Measurements from ENCODE around the gene CYB561A3. TPM values are rescaled to one million over a fixed set of nuclear protein-coding genes. Genes with fewer than 3 reads are reported as not detected.

CYB561A3 gene
- polyA plus RNA-seq, 2 of the 4 experiments (the other 2 are of a cell fraction) = 50.8 to 56.9 TPM

DNA sequence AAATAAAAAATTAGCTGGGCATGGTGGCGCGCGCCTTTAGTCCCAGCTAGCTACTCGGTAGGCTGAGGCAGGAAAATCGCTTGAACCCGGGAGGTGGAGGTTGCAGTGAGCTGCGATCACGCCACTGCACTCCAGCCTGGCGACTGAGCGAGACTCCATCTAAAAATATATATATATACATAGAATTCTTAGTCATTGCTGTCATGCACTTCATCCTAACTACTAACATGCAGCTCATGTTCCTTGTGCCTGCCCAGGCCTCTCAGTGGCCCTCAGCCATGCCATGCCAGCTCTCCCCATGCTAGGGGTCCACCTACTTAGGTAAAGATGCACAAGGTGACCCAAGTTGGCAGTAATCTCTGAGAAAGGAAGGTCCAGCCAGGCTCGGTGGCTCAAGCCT, 3.1 kb downstream of the CYB561A3 start:
- CTCF ChIA-PET = interaction anchor here (1.2 to 33.1 kb wide), 4 partner anchors 9 to 28 kb away, joined by 4 to 521 read pairs (median 188); partner anchors contain the start of genes DDB1, TKFC and TMEM216
- WGBS (ENCODE audit: missing lambda C conversion rate) = 98% methylated on average over 11 of the region's 11 CpGs
- FAIRE-seq = no peak

GRCh38 chr11:61357894-61358239, 3.8 kb downstream of the CYB561A3 start:
- no peak for DNase-seq (ENCODE audit: low read depth in 1 of 2, low spot score in 1 of 2)
- Histone ChIP-seq H3K4me3 (no peak overlapping the region), H3K27ac (no peak overlapping the region), H3K4me1 (peaks cover 8% of the 10 kb centered on the region; the same call in 1 of the 3 replicates), H3K4me2 (no peak overlapping the region), H3K9me3 (no peaks in the 10 kb centered on the region)
- ChIA-PET CTCF (interaction anchor here (1.2 to 33.1 kb wide), 4 partner anchors 9 to 28 kb away, joined by 4 to 521 read pairs (median 188); partner anchors contain the start of genes DDB1, TKFC and TMEM216), POLR2A (no interaction called here)
- 95% methylated on average over 6 of the region's 6 CpGs for whole genome bisulfite sequencing (ENCODE audit: missing lambda C conversion rate)
- TF ChIP-seq, protein P1, sequence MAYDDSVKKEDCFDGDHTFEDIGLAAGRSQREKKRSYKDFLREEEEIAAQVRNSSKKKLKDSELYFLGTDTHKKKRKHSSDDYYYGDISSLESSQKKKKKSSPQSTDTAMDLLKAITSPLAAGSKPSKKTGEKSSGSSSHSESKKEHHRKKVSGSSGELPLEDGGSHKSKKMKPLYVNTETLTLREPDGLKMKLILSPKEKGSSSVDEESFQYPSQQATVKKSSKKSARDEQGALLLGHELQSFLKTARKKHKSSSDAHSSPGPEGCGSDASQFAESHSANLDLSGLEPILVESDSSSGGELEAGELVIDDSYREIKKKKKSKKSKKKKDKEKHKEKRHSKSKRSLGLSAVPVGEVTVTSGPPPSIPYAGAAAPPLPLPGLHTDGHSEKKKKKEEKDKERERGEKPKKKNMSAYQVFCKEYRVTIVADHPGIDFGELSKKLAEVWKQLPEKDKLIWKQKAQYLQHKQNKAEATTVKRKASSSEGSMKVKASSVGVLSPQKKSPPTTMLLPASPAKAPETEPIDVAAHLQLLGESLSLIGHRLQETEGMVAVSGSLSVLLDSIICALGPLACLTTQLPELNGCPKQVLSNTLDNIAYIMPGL (CRISPR knock-in tag; IDR thresholded peaks at IDR 0.05; ENCODE audit: borderline replicate concordance) = no peak
- TF ChIP-seq CHD4 (IDR thresholded peaks at IDR 0.05; ENCODE audit: borderline replicate concordance) (no peak), SREBF2 (IDR thresholded peaks at IDR 0.05) (no peak), NPAS2 (CRISPR knock-in tag; IDR thresholded peaks at IDR 0.05; ENCODE audit: borderline replicate concordance) (no peak), CBX8 (IDR thresholded peaks at IDR 0.05) (no peak), ATOH8 (CRISPR knock-in tag; IDR thresholded peaks at IDR 0.05; ENCODE audit: low read depth) (no peak), MAFK (IDR thresholded peaks at IDR 0.05; ENCODE audit: partially characterized antibody) (no peak), BHLHE40 (IDR thresholded peaks at IDR 0.05; ENCODE audit: low read depth, low read length) (no peak), PBX3 (IDR thresholded peaks at IDR 0.05) (no peak), HDAC2 (IDR thresholded peaks at IDR 0.05) (no peak), KDM1A (IDR thresholded peaks at IDR 0.05; ENCODE audit: low read depth) (no peak), ZC3H11A (IDR thresholded peaks at IDR 0.05) (no peak), NFE2L2 (conservative IDR thresholded peaks at IDR 0.05; ENCODE audit: low read length) (no peak), E2F6 (IDR thresholded peaks at IDR 0.05; ENCODE audit: borderline replicate concordance, low read depth) (no peak), FOXS1 (CRISPR knock-in tag; IDR thresholded peaks at IDR 0.05) (no peak)
- TF ChIP-seq, protein P2, sequence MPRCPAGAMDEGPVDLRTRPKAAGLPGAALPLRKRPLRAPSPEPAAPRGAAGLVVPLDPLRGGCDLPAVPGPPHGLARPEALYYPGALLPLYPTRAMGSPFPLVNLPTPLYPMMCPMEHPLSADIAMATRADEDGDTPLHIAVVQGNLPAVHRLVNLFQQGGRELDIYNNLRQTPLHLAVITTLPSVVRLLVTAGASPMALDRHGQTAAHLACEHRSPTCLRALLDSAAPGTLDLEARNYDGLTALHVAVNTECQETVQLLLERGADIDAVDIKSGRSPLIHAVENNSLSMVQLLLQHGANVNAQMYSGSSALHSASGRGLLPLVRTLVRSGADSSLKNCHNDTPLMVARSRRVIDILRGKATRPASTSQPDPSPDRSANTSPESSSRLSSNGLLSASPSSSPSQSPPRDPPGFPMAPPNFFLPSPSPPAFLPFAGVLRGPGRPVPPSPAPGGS (IDR thresholded peaks at IDR 0.05) = no peak
- TF ChIP-seq, protein P3, sequence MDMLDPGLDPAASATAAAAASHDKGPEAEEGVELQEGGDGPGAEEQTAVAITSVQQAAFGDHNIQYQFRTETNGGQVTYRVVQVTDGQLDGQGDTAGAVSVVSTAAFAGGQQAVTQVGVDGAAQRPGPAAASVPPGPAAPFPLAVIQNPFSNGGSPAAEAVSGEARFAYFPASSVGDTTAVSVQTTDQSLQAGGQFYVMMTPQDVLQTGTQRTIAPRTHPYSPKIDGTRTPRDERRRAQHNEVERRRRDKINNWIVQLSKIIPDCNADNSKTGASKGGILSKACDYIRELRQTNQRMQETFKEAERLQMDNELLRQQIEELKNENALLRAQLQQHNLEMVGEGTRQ (IDR thresholded peaks at IDR 0.05) = no peak
- TF ChIP-seq, protein P4, sequence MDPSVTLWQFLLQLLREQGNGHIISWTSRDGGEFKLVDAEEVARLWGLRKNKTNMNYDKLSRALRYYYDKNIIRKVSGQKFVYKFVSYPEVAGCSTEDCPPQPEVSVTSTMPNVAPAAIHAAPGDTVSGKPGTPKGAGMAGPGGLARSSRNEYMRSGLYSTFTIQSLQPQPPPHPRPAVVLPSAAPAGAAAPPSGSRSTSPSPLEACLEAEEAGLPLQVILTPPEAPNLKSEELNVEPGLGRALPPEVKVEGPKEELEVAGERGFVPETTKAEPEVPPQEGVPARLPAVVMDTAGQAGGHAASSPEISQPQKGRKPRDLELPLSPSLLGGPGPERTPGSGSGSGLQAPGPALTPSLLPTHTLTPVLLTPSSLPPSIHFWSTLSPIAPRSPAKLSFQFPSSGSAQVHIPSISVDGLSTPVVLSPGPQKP (IDR thresholded peaks at IDR 0.05; ENCODE audit: low read depth, low read length) = no peak
- no peak for ATAC-seq
- FAIRE-seq = no peak

More for the DNA sequence above, 3.1 kb downstream of the CYB561A3 start:
- Histone ChIP-seq H3K4me1 (peaks cover 13% of the 10 kb centered on the region; the same call in 2 of the 3 replicates), H3K27ac (no peak overlapping the region), H3K4me2 (no peak overlapping the region), H3K4me3 (no peak overlapping the region), H3K9me3 (no peaks in the 10 kb centered on the region)
- POLR2A ChIA-PET = interaction anchor here (5.2 kb wide), 1 partner anchor 22 kb away, joined by 67 read pairs; the partner anchor contains the start of genes DDB1 and TKFC
- ATAC-seq (no peak), DNase-seq (ENCODE audit: low read depth in 1 of 2, low spot score in 1 of 2) (no peak)
- no peak for TF ChIP-seq MAFK (IDR thresholded peaks at IDR 0.05; ENCODE audit: partially characterized antibody)
- no peak for TF ChIP-seq TFCP2L1 (CRISPR knock-in tag; IDR thresholded peaks at IDR 0.05)
- TF ChIP-seq HOXB13 (CRISPR knock-in tag; IDR thresholded peaks at IDR 0.05; ENCODE audit: low read depth) = no peak
- TF ChIP-seq ATOH8 (CRISPR knock-in tag; IDR thresholded peaks at IDR 0.05; ENCODE audit: low read depth) = no peak

Measured in A549 (cell line).